ENCODE data around the gene INTS14.

DNA sequence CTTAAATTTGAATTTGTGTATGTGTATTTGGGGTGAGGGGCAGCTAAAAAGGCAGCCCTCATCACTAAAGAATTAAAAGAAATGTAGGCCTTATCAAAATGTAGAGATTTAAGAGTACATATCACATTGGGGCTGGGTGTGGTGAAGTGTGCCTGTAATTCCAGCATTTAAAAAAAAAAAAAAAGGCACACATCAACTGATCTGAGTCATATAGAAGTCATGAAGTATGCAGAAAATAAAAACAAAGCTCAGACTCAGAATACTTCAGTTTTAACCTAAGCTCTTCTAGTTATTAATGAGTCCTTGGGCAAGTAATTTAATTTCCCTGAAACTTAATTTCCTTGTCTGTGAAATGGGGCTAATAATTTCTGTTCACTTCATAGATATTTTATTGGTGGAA, 42.4 kb upstream of the INTS14 start:
- TF ChIP-seq, protein P1, sequence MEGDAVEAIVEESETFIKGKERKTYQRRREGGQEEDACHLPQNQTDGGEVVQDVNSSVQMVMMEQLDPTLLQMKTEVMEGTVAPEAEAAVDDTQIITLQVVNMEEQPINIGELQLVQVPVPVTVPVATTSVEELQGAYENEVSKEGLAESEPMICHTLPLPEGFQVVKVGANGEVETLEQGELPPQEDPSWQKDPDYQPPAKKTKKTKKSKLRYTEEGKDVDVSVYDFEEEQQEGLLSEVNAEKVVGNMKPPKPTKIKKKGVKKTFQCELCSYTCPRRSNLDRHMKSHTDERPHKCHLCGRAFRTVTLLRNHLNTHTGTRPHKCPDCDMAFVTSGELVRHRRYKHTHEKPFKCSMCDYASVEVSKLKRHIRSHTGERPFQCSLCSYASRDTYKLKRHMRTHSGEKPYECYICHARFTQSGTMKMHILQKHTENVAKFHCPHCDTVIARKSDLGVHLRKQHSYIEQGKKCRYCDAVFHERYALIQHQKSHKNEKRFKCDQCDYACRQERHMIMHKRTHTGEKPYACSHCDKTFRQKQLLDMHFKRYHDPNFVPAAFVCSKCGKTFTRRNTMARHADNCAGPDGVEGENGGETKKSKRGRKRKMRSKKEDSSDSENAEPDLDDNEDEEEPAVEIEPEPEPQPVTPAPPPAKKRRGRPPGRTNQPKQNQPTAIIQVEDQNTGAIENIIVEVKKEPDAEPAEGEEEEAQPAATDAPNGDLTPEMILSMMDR (IDR thresholded peaks at IDR 0.05; ENCODE audit: borderline replicate concordance, extremely low read depth, low read length, poor library complexity, severe bottlenecking), result no peak
- TF ChIP-seq EZH2 (IDR thresholded peaks at IDR 0.05; ENCODE audit: borderline replicate concordance, low read depth, low read length, severe bottlenecking), result no peak
